ENCODE data around the gene RBP3. TPM values are rescaled to one million over a fixed set of nuclear protein-coding genes. Genes with fewer than 3 reads are reported as not detected.

RBP3 gene
- total RNA-seq, 1 donor from 2014 or later = not detected

- Mint-ChIP-seq H3K36me3 (ENCODE audit: low read depth) (no peaks in the 10 kb centered on the region), H3K4me1 (peaks cover 6% of the 10 kb centered on the region), H3K9me3 (no peaks in the 10 kb centered on the region), H3K4me3 (no peak overlapping the region), H3K27me3 (peaks cover 16% of the 10 kb centered on the region), H3K27ac (no peak overlapping the region)
- POLR2A ChIA-PET = no interaction called here
- no peak for ATAC-seq (ENCODE audit: low read depth)
- no peak for DNase-seq
- intact Hi-C loops (cut with micrococcal nuclease) = loop anchor here (1.0 kb wide), 2 partner anchors 293 to 316 kb away; no protein-coding TSS in a partner anchor
- TF ChIP-seq, protein P1, sequence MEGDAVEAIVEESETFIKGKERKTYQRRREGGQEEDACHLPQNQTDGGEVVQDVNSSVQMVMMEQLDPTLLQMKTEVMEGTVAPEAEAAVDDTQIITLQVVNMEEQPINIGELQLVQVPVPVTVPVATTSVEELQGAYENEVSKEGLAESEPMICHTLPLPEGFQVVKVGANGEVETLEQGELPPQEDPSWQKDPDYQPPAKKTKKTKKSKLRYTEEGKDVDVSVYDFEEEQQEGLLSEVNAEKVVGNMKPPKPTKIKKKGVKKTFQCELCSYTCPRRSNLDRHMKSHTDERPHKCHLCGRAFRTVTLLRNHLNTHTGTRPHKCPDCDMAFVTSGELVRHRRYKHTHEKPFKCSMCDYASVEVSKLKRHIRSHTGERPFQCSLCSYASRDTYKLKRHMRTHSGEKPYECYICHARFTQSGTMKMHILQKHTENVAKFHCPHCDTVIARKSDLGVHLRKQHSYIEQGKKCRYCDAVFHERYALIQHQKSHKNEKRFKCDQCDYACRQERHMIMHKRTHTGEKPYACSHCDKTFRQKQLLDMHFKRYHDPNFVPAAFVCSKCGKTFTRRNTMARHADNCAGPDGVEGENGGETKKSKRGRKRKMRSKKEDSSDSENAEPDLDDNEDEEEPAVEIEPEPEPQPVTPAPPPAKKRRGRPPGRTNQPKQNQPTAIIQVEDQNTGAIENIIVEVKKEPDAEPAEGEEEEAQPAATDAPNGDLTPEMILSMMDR (IDR thresholded peaks at IDR 0.05) = no peak
- CTCF ChIA-PET = interaction anchor here (0.9 to 1.1 kb wide), 5 partner anchors 13 to 316 kb away, joined by 3 to 6 read pairs (median 3); no protein-coding TSS in a partner anchor
These were observed 8.2 kb upstream of the RBP3 start for GRCh38 chr10:47339759-47340607.

GRCh38 chr10:47340608-47341170, 7.5 kb upstream of the RBP3 start:
- Mint-ChIP-seq H3K4me1 (peaks cover 6% of the 10 kb centered on the region), H3K27ac (no peak overlapping the region), H3K9me3 (no peaks in the 10 kb centered on the region), H3K4me3 (no peak overlapping the region), H3K36me3 (ENCODE audit: low read depth) (no peaks in the 10 kb centered on the region), H3K27me3 (peaks cover 15% of the 10 kb centered on the region)
- peak; percentile 54 for DNase-seq
- peak; percentile 47 for ATAC-seq (ENCODE audit: low read depth)
- TF ChIP-seq, protein P1 (IDR thresholded peaks at IDR 0.05) = peak; percentile 98
- CTCF ChIA-PET = interaction anchor here (0.7 to 1.1 kb wide), 6 partner anchors 8 to 316 kb away, joined by 3 to 6 read pairs (median 3); no protein-coding TSS in a partner anchor
- POLR2A ChIA-PET = no interaction called here
- intact Hi-C loops (cut with micrococcal nuclease) = loop anchor here (1.0 kb wide), 2 partner anchors 293 to 316 kb away; no protein-coding TSS in a partner anchor

GRCh38 chr10:47344996-47345870, 2.9 kb upstream of the RBP3 start:
- Mint-ChIP-seq H3K36me3 (ENCODE audit: low read depth) (no peaks in the 10 kb centered on the region), H3K4me1 (peaks cover 3% of the 10 kb centered on the region), H3K9me3 (no peaks in the 10 kb centered on the region), H3K27me3 (peaks cover 4% of the 10 kb centered on the region), H3K4me3 (no peak overlapping the region), H3K27ac (no peak overlapping the region)
- intact Hi-C loops (cut with micrococcal nuclease) = no loop called here
- CTCF ChIA-PET = interaction anchor here (0.9 kb wide), 1 partner anchor 321 kb away, joined by 3 read pairs; no protein-coding TSS in a partner anchor
- no peak for DNase-seq
- TF ChIP-seq, protein P1 (IDR thresholded peaks at IDR 0.05) = no peak
- POLR2A ChIA-PET = no interaction called here
- no peak for ATAC-seq (ENCODE audit: low read depth)

GRCh38 chr10:47346581-47347302, 1.4 kb upstream of the RBP3 start:
- no peaks in the 10 kb centered on the region for H3K36me3 Mint-ChIP-seq (ENCODE audit: low read depth)
- ATAC-seq (ENCODE audit: low read depth) = no peak

More at GRCh38 chr10:47346581-47347302, 1.4 kb upstream of the RBP3 start:
- Mint-ChIP-seq H3K27ac (no peak overlapping the region), H3K4me3 (no peak overlapping the region), H3K9me3 (no peaks in the 10 kb centered on the region), H3K4me1 (no peaks in the 10 kb centered on the region), H3K27me3 (no peaks in the 10 kb centered on the region)
- intact Hi-C loops (cut with micrococcal nuclease) = no loop called here
- TF ChIP-seq, protein P1 (IDR thresholded peaks at IDR 0.05) = no peak
- ChIA-PET CTCF (interaction anchor here (1.4 kb wide), 1 partner anchor 17 kb away, joined by 3 read pairs; no protein-coding TSS in a partner anchor), POLR2A (no interaction called here)
- no peak for DNase-seq
